ENCODE measurements around the gene AKR1B15.
"Not testable (repeated sequence)": the region's sequence is repeated elsewhere in the genome, so short reads cannot be mapped to it uniquely, and the experiment has no call there.

The AKR1B15 gene

GRCh38 chr7:134532180-134532953 lies 16.5 kb upstream of the AKR1B15 start:
- DNase-seq (ENCODE audit: low read depth): no peak
- TF ChIP-seq, protein P1, sequence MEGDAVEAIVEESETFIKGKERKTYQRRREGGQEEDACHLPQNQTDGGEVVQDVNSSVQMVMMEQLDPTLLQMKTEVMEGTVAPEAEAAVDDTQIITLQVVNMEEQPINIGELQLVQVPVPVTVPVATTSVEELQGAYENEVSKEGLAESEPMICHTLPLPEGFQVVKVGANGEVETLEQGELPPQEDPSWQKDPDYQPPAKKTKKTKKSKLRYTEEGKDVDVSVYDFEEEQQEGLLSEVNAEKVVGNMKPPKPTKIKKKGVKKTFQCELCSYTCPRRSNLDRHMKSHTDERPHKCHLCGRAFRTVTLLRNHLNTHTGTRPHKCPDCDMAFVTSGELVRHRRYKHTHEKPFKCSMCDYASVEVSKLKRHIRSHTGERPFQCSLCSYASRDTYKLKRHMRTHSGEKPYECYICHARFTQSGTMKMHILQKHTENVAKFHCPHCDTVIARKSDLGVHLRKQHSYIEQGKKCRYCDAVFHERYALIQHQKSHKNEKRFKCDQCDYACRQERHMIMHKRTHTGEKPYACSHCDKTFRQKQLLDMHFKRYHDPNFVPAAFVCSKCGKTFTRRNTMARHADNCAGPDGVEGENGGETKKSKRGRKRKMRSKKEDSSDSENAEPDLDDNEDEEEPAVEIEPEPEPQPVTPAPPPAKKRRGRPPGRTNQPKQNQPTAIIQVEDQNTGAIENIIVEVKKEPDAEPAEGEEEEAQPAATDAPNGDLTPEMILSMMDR (IDR thresholded peaks at IDR 0.05; ENCODE audit: control insufficient read depth, extremely low read depth, insufficient read depth): no peak
- H3K4me3 ChIP-seq (ENCODE audit: low read depth, low read length): no peak overlapping the region

DNA sequence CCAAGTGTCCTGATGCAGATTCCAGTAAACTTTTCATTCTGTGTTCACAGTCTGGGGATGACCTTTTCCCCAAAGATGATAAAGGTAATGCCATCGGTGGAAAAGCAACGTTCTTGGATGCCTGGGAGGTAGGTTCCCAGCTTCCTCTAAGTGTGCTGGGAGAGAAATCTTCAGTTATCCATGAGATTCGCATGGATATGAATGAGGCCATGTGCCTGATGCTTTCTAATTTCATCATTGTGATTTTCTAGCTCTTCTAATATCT lies 16.0 kb upstream of the AKR1B15 start:
- no peak overlapping the region for H3K4me3 ChIP-seq (ENCODE audit: low read depth, low read length)
- DNase-seq (ENCODE audit: low read depth): no peak
- TF ChIP-seq, protein P1 (IDR thresholded peaks at IDR 0.05; ENCODE audit: control insufficient read depth, extremely low read depth, insufficient read depth): no peak

- no peak for DNase-seq (ENCODE audit: low read depth)
- TF ChIP-seq, protein P1 (IDR thresholded peaks at IDR 0.05; ENCODE audit: control insufficient read depth, extremely low read depth, insufficient read depth): no peak
- no peak overlapping the region for H3K4me3 ChIP-seq (ENCODE audit: low read depth, low read length)
Observed at GRCh38 chr7:134533288-134533771, 15.6 kb upstream of the AKR1B15 start.

- DNase-seq (ENCODE audit: low read depth): no peak
- TF ChIP-seq, protein P1 (IDR thresholded peaks at IDR 0.05; ENCODE audit: control insufficient read depth, extremely low read depth, insufficient read depth): no peak
- no peak overlapping the region for H3K4me3 ChIP-seq (ENCODE audit: low read depth, low read length)
Observed at GRCh38 chr7:134534633-134535032, 14.3 kb upstream of the AKR1B15 start.

GRCh38 chr7:134535272-134535918 lies 13.5 kb upstream of the AKR1B15 start:
- no peak overlapping the region for H3K4me3 ChIP-seq (ENCODE audit: low read depth, low read length)
- DNase-seq (ENCODE audit: low read depth): no peak
- TF ChIP-seq, protein P1 (IDR thresholded peaks at IDR 0.05; ENCODE audit: control insufficient read depth, extremely low read depth, insufficient read depth): no peak

GRCh38 chr7:134535919-134536299 lies 13.0 kb upstream of the AKR1B15 start:
- H3K4me3 ChIP-seq (ENCODE audit: low read depth, low read length): no peak overlapping the region
- TF ChIP-seq, protein P1 (IDR thresholded peaks at IDR 0.05; ENCODE audit: control insufficient read depth, extremely low read depth, insufficient read depth): no peak
- DNase-seq (ENCODE audit: low read depth): no peak

- DNase-seq (ENCODE audit: low read depth); H3K4me3 ChIP-seq (ENCODE audit: low read depth, low read length): not testable (repeated sequence)
Observed at GRCh38 chr7:134536558-134536957, 12.4 kb upstream of the AKR1B15 start.

DNA sequence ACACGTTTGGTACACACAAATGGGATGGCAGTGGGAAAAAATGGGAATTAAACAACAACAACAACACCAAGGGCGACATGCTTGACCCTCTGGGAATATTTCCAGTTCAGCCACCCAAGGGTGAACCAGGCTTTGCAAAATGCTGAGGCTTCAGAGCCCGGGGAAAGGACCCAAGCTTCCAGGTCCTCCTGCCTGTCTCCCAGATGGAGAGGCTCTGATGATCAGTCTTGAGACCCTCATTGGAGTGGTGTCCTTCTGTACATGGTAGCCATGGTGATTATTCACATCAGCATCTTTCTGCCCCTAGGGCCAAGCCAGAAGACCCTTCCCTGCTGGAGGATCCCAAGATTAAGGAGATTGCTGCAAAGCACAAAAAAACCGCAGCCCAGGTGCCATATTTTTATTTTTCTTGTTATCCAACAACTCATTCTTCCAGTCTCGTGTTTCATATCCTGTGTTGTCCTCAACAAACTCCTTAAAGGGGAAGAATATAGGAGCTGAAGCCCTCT lies 11.6 kb upstream of the AKR1B15 start:
- H3K4me3 ChIP-seq (ENCODE audit: low read depth, low read length): not testable (repeated sequence)

More for the DNA sequence above, 11.6 kb upstream of the AKR1B15 start:
- DNase-seq (ENCODE audit: low read depth): not testable (repeated sequence)

Data from LNCaP clone FGC (cell line).